AG09319 (cell line): ENCODE measurements around the gene ARMC9.

Experiments
- DNase-seq: peaks from one replicate; pipeline ENCODE4 v3.0.0-alpha.2; 2010; ENCODE audit warnings: low read depth; ENCODE audit errors: extremely low read depth
- TF ChIP-seq, protein P1 (sequence below): IDR thresholded peaks from 2 replicates; pipeline ENCODE4 v1.5.1; 2011; ENCODE audit warnings: low read depth, mild to moderate bottlenecking, inconsistent platforms, low read length, moderate library complexity

The ARMC9 gene

DNA sequence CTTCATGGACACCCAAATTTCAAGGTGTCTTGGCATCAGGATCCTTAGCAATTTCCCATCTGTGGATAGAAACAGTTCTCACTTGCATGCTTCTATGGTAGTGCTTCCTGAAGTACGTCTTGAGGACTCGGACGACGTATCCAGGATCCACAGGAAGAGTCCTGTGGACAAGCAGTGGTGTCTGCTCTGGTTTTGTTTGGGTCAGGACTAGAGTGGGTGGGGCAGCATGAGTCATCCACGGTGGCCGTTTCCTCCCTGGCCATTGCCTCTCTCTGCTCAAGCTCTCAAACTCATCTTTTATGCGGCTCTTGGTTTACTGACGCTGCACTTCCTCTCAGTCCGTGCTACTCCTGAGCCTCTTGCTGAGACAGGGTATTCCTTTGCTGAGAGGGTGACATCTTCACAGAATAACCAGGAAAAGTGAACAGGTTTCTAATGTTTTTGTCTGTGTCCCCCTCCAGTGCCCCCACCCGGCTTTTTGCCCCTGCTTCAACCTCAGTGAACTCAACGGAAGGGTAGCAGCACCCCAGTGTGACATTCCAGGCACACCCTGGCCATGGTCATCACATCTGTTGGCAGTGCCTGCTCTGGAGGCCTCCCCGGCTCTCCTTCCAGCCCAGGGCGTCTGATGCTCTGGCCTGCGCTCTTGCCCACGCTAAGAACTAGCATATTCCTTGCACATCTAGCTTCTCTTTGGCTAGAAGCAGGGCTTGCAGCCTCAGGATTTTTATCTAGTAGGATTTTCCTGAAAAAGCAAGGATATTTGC is 62.2 kb downstream of the ARMC9 start:
- TF ChIP-seq, protein P1, sequence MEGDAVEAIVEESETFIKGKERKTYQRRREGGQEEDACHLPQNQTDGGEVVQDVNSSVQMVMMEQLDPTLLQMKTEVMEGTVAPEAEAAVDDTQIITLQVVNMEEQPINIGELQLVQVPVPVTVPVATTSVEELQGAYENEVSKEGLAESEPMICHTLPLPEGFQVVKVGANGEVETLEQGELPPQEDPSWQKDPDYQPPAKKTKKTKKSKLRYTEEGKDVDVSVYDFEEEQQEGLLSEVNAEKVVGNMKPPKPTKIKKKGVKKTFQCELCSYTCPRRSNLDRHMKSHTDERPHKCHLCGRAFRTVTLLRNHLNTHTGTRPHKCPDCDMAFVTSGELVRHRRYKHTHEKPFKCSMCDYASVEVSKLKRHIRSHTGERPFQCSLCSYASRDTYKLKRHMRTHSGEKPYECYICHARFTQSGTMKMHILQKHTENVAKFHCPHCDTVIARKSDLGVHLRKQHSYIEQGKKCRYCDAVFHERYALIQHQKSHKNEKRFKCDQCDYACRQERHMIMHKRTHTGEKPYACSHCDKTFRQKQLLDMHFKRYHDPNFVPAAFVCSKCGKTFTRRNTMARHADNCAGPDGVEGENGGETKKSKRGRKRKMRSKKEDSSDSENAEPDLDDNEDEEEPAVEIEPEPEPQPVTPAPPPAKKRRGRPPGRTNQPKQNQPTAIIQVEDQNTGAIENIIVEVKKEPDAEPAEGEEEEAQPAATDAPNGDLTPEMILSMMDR: no peak
- no peak for DNase-seq

DNA sequence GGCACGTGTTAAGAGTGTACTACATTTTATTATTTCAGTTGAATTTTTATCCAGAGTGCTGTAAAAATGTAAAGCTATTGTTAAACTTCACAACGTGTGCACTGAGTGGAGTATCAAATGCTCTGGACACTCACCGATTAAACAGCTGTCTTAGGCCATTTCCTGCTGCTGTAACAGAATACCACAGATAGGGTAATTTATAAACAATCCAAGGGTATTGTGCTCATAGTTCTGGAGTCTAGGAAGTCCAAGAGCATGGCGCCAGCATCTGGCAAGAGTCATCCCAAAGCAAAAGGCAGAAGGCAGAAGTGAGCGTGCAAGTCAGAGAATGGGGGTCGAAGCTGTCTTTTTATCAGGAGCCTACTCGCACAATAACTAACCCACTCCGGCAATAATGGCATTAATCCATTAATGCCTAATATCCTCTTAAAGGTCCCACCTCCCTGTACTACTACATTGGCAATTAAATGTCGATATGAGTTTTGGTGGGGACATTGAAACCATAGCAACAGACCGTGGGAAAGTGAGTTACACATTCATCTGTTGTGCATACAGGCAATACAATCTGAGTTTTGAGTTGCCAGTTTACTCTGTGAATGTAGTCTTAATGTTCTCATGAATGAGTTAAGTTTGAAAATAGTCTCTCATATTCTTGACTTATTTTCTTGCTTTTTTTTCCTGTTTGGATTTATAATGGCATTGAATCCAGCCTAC is 64.8 kb downstream of the ARMC9 start:
- TF ChIP-seq, protein P1: no peak
- no peak for DNase-seq

DNA sequence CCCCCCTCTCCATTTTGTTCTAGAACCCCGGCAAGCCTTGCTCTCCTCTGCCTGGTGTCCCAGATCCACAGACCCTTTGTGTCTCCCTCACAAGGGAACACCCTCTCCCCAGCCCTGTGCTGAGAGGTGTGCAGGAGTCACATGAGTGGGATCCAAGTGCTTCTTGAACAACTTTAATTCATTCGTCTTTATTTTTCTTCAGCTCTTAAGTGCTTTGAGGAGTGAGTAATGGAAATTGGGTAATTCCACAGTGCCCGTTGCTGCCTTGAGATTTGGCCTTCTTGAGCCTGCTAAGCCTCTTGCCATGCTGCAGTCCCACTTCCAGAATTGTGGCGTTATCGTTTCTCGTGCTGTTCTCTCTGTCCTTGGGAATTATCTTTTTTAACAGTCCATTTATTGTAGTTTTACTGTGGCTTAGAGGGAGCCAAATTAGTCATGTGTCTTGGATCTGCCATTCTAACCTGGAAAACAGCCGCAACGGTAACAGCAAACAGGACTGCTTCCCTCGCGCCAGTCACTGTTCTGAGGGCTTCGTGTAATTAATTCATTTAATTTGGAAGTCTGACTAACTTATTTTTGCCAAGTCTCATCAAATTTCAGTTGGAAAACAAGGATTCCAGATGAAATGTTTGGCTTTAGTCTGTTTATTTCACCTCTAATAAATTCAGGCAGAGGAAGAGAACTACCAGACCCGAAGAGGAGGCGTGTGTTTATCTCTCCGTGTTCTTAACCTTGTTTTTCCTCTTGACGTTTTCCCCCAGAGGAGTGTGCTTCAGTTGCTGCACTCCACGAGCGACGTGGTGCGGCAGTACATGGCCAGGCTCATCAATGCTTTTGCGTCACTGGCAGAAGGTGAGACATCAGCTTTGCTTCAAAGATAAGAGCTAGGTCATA is 72.0 kb downstream of the ARMC9 start:
- DNase-seq: no peak
- TF ChIP-seq, protein P1: no peak

DNA sequence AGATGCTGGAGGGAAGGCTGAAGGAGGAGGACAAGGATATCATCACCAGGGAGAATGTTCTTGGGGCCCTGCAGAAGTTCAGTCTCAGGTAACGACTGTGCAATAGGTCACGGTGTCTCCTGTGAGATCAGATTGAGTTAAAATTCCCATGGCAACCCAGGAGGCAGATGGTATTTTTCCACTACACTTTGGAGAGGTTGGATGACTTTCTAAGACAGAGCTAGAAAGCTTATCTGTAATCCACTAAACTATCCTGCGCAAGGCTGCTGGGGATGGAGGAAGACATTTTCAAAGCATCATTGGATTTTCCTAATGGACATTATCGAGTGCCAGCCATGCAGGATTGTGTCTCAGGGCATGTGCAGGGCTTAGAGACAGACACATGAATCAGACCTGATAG is 74.6 kb downstream of the ARMC9 start:
- no peak for DNase-seq
- TF ChIP-seq, protein P1: no peak

DNA sequence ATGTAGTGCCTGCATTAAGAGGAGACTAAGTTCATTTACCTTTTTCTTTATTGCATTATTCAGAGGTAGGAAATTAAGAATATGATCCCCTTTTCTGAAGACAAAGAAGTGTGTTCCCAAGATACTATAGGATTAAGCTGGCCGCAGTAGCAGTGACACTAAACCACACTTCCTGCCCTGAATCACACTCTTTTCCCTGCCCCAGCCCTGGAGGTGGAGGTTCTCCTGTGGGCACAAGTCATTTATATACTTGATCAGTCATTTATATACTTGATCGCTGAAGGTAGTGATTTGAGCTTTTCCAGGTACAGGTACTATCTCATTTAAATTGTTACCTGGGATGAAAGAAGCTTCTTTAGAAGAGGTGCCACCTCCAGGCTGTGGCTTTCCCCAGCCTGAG is 78.6 kb downstream of the ARMC9 start:
- TF ChIP-seq, protein P1: no peak
- no peak for DNase-seq

DNA sequence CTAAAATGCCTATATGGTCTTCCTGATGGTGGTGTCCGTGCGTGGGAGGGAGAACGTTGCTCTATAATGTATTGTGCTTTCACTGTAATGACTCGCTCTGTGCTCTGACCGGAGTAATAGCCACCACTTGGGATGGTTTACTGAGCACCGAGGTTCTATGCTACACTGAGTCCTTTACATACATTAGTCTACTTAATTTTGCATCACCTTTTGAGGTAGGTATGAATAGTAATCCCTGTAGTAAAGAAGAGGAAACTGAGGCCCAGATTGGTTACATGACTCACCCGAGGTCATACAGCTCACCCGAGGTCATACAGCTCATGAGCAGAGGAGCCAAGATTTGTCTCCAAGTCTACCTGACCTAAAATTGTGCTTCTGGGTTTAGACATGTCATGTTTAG is 79.5 kb downstream of the ARMC9 start:
- TF ChIP-seq, protein P1: no peak
- no peak for DNase-seq

DNA sequence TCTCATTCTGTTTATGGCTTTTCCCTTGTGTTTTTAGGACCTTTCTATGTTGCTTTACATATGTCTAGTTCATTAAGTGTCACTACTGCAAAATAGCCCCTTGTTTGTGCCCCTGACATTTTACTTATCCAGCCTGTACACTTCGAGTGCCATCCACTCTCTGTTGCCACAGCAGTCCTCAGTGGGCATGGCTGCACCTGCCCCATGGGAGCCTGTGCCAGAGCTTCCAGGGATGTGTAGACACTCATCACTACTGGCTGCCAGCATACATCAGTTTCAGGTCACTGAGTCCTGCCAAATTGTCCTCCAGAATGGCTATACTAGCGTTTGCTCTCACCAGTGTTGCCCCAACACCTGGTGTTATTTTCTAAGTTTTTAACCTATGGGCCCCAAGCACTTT is 80.4 kb downstream of the ARMC9 start:
- no peak for DNase-seq
- TF ChIP-seq, protein P1: no peak
